Fibroblast of villous mesenchyme (primary cell): ENCODE results near the gene PADI4. TPM values are rescaled to one million over a fixed set of nuclear protein-coding genes. Genes with fewer than 3 reads are reported as not detected.

Experiments used
- DNase-seq: peaks from one replicate; pipeline ENCODE4 v3.0.0-alpha.2; 2010; ENCODE audit warnings: low read depth
- H3K4me3 ChIP-seq: 2 replicates; pipeline ENCODE4 v1.5.1; 2011; ENCODE audit warnings: low read depth, mild to moderate bottlenecking, low read length
- CTCF ChIP-seq: IDR thresholded peaks from 2 replicates; pipeline ENCODE4 v1.5.1; 2012; ENCODE audit warnings: low read depth, mild to moderate bottlenecking, low read length; ENCODE audit not compliant: insufficient read depth
- total RNA-seq: library from RNA; depleted of rRNA; stranded (reverse); fragments of >200 nt; gene quantifications from 2 replicates; pipeline ENCODE4 v1.2.3, GENCODE V29; 2012

The PADI4 gene
- not detected in 2 replicates for total RNA-seq

- no peak within 1 kb of the TSS for H3K4me3 ChIP-seq
- TF ChIP-seq CTCF: no peak
- no peak for DNase-seq
These were observed at the start of gene PADI4 for GRCh38 chr1:17307946-17308345. PADI4 (plus strand) TSS chr1:17308197; CDS start chr1:17308223, 26 bp downstream.

GRCh38 chr1:17258758-17259130 lies 49.3 kb upstream of the PADI4 start:
- H3K4me3 ChIP-seq: no peak overlapping the region
- TF ChIP-seq CTCF: no peak
- DNase-seq: peak; percentile 3

DNA sequence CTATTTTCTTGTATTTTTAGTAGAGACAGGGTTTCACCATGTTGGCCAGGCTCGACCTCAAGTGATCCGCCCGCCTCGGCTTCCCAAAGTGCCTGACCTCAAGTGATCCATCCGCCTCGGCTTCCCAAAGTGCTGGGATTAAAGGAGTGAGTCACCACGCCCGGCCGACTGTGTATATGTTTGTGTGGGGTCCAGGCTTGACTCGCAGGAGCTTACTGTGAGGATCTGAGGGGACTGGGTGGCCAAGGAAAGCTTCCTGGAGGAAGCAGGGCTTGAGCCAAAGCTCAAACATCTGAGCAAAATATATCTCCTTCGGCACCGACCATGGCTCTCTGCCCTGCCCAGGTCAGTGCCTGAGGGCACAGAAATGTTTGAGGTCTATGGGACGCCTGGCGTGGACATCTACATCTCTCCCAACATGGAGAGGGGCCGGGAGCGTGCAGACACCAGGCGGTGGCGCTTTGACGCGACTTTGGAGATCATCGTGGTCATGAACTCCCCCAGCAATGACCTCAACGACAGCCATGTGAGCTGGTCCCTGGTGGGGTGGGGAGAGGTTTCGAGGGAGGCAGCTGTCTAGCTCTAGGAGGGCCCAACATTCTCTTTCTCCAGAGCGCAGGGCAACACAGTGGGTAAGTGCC lies 48.6 kb upstream of the PADI4 start:
- peak; percentile 87 for DNase-seq
- no peak overlapping the region for H3K4me3 ChIP-seq
- TF ChIP-seq CTCF: no peak

GRCh38 chr1:17260264-17260663 lies 47.7 kb upstream of the PADI4 start:
- TF ChIP-seq CTCF: no peak
- DNase-seq: no peak
- H3K4me3 ChIP-seq: no peak overlapping the region

- no peak for DNase-seq
These were observed 47.3 kb upstream of the PADI4 start for GRCh38 chr1:17260738-17261137.

DNA sequence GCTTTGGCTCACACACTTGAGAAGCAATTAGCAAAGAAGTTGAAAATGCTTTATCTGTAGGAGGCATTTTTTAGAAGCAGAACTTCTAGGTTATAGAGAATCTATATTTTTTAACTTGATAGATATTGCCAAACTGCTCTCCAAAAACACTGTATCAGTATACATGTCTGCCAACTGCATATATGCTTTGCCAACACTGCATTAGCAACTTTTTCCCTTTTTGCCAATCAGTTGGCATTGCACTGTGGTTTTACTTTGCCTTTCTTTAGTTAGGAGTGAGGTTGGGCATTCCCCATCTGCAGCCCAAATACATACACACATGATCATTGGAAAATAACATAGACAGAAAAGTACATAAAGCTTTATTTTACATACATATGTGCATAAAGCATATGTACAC lies 44.1 kb upstream of the PADI4 start:
- H3K4me3 ChIP-seq: no peak overlapping the region
- no peak for TF ChIP-seq CTCF
- no peak for DNase-seq

More at GRCh38 chr1:17260738-17261137, 47.3 kb upstream of the PADI4 start:
- H3K4me3 ChIP-seq: no peak overlapping the region
- no peak for TF ChIP-seq CTCF

- TF ChIP-seq CTCF: no peak
- no peak for DNase-seq
- H3K4me3 ChIP-seq: no peak overlapping the region
These were observed 43.5 kb upstream of the PADI4 start for GRCh38 chr1:17264470-17264869.
